Gastroesophageal sphincter (tissue), 3 donors: ENCODE measurements around the gene FRRS1.

Source experiments
- EP300 ChIP-seq: sonication (generic); formaldehyde crosslinking; IDR thresholded peaks from one replicate; pipeline ENCODE4 v1.6.1; 2017; ENCODE audit warnings: antibody characterized with exemption, mild to moderate bottlenecking
- POLR2A ChIP-seq, 2 donors: fragments of 450-650 bp; IDR thresholded peaks; one replicate each; pipeline ENCODE4 v1.6.1; 2017; ENCODE audit warnings: antibody characterized with exemption in 2 of 2, mild to moderate bottlenecking in 2 of 2, moderate library complexity in 1 of 2
- TF ChIP-seq, protein P1 (sequence below), 4 experiments: fragments of 200-600 bp in 2 of 4; fragments of 450-650 bp in 2 of 4; sonication (generic) in 1 of 4; IDR thresholded peaks; one replicate each; pipeline ENCODE4 v1.5.1; 2017 to 2019; ENCODE audit warnings: antibody characterized with exemption in 4 of 4, mild to moderate bottlenecking in 2 of 4, moderate library complexity in 2 of 4

- TF ChIP-seq POLR2A (IDR thresholded peaks at IDR 0.05) (no peak), EP300 (no peak)
- TF ChIP-seq, protein P1, sequence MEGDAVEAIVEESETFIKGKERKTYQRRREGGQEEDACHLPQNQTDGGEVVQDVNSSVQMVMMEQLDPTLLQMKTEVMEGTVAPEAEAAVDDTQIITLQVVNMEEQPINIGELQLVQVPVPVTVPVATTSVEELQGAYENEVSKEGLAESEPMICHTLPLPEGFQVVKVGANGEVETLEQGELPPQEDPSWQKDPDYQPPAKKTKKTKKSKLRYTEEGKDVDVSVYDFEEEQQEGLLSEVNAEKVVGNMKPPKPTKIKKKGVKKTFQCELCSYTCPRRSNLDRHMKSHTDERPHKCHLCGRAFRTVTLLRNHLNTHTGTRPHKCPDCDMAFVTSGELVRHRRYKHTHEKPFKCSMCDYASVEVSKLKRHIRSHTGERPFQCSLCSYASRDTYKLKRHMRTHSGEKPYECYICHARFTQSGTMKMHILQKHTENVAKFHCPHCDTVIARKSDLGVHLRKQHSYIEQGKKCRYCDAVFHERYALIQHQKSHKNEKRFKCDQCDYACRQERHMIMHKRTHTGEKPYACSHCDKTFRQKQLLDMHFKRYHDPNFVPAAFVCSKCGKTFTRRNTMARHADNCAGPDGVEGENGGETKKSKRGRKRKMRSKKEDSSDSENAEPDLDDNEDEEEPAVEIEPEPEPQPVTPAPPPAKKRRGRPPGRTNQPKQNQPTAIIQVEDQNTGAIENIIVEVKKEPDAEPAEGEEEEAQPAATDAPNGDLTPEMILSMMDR (IDR thresholded peaks at IDR 0.05) = peak; percentile 36 to 71 (median 45)
Observed at GRCh38 chr1:99685516-99686180, 80.8 kb downstream of the FRRS1 start.
